ENCODE data around the gene FOXA1.

FOXA1 gene

DNA sequence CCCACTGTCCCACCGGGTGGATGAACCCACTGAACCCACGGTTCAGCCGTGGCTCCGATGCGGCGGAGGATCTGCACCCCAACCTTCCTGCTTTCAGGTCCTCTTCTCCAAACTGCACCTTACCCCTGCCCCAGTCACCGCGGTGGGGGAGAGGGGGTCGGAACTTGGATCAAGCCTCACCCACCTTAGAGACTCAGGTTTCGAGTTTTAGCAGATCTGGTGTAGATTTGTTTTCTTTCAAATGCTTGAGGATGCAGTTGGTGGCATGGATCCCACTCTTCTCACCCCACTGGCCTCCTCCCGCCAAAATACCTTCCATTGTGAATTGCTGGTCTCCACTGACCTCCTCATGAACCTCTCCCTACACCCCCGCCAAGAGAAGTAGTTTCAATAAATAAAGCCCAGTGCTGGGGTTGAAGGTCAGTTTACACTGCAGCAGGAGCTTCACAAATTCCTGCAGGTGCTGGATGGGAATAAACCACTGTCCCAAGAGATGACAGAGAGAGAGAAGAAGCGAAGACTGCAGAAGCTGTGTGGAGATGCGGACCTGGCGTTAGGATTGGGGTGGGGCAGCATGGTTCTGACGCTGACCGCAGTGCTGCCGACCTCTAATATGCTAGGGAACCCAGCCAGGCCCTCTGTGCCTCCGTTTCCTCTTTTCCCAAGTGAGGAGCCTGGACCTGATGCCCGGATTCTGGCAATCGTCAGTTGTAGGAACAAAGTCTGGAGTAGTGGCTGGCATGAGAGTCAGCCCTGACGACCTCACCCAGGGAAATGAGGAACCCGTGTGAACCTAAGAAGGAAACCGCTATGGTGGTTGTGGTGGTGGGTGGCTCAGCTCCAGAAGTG is 7.8 kb upstream of the FOXA1 start:
- DNase-seq (ENCODE audit: insufficient read length, low spot score) (no peak), FAIRE-seq (no peak)

DNA sequence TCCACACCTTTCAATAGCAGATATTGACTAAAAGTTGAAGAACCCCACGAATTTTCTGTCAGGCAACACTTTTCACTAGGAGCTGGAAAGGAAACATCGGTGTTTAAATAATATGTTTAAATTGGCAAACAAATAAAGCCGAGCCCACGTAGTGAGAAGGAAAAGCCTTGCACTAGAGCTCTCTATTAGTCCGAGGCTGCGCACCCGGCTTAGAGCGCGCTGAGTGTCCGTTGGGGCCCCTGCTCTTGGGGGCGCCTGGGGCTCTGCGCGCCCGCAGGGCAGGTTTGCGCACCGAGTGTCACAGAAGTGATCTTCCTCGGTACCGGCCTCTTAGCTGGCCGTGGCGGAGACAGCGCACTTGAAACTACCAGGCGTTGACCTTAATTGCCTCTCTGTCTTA is 6.8 kb upstream of the FOXA1 start:
- DNase-seq (ENCODE audit: insufficient read length, low spot score) = no peak
- FAIRE-seq = no peak

DNA sequence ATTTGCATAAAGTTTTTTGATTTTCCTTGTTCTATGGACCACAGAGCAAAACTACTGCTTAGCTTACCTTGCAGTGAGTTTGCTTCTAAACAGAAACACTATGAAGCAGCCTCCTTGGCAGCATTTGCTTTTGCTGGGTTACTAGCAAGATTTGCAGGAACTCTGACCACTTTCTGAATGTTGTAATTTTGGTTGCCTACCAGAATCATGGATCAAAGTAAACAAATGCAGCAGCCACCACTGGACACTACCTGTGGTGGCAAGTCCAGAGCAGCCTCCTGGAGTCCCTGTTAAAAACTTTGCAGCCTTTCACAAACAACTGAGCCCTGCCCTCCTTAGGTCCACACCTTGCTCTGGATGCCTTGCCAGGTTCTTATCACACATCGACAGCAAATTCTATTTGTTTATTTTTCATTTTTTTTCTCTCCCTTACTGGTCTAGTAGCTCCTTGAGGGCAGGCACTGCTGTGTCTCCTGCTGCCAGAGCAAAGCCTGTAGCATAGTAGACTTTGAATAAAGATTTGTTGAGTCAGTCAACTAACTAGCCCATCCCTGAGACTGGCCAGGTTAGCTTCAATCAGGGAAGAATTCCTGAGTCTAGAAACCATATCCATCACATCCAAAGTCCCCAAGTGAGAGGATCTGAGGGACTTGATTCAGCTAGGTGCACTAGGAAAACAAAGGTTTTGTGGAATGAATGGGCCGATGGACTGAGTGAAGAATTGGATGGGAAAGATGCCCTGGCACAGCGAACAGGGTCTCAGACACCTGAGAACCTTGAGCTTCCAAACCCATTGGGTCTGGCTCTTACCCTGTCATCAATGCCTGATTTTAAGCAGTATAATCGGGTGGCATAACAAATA is 6.1 kb upstream of the FOXA1 start:
- FAIRE-seq (no peak), DNase-seq (ENCODE audit: insufficient read length, low spot score) (no peak)

DNA sequence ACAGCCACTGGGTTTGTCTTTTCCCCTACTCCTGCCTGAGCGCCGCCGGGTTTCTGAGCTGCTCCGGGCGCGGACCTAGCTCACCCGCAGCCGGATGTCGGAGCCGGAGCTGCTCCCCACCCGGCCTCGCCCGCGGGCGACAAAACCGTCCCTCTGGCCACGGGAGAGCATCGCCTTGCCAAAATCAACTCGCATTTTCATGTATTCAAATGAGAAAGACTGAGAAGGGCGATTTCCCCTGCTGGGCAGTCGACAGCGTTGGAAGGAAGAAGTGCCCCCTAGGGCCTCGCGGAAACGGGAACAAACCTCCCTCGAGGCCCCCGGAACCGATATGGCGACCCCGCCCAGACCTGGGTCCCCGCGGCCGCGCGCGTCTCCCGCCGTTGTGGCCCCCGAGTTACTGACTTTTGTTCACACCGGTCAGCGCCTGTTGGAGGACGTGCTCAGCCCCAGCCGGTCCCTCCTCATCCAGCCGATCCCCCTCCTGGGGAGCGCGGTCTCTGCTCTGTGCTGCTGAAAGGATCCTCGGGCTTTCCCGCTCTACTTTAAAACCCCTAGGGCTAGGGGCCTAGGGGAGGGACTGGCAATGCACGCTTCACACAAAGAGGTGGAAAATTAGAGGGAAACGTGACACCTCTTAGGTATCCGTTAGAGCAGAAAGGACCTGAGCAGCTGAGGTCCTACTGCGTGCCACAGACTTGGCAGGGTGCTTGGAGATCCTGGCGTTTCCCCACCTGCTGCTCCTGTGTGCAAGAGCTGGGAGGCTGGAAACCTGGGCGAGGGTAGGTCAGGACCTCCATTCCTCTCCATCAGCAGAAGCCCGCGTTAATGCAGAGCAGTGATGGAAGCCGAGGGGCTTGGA is 4.7 kb upstream of the FOXA1 start:
- DNase-seq (ENCODE audit: insufficient read length, low spot score) (no peak), FAIRE-seq (no peak)

- DNase-seq (ENCODE audit: insufficient read length, low spot score) (no peak), FAIRE-seq (no peak)
Observed at GRCh38 chr14:37598747-37599506, 3.9 kb upstream of the FOXA1 start.

DNA sequence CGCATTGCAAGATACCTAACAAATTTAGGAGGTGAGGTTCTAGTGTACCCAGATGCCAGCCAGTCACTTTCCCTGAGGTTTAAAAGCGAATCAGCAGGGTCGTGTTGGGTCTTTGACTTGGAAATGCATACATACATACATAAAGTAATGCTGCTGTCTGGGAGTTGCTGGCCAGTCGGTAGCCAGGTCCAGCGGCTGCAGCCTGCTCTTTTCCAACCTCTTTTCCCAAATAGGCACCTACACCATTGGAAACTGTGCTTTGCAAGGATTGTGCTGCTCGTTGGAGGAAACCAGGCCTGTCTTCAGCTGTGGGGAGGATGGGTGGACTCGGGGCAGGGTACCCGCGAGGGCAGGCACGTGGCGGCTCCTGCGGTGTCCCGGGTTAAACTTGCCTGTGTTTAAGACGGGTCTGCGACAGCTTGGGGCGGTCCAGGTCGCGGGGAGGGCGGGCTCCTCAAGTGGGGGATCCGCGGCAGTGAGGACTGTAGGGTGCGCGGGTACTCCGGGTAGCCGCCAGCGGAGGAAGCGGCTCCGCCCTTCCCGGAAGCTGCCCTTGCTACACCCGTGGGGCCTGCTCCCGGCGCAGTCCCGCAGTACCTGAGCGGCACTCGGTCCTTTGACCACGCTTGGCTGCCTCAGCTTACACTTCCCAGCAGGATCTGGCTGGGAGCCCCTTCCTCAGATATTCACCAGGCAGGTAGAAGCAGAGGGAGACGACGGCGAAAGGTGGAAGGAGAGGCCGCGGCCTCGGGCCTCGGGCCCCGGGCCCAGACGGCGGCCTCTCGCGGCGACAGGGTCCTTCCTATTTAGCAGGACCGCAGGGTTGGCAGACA is 3.1 kb upstream of the FOXA1 start:
- no peak for FAIRE-seq
- no peak for DNase-seq (ENCODE audit: insufficient read length, low spot score)

DNA sequence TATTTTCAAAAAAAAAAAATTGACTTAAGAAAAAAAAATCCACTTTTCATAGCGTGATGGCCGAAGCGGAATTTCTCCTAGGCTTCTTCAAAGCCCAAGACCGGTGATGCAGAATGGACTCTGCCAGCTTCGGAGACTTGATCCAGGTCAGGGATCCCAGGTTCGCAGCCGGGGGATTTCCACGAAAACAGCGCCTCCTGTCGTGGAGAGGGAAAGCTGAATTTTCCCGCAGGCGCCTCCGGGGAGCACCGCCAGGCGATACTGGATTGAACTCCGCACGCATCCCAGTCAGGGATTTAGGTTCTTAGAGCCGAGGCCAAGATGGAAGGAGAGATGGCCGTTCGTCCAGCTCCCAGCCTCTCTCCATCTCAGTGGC is 2.5 kb upstream of the FOXA1 start:
- DNase-seq (ENCODE audit: insufficient read length, low spot score) (no peak), FAIRE-seq (no peak)

DNA sequence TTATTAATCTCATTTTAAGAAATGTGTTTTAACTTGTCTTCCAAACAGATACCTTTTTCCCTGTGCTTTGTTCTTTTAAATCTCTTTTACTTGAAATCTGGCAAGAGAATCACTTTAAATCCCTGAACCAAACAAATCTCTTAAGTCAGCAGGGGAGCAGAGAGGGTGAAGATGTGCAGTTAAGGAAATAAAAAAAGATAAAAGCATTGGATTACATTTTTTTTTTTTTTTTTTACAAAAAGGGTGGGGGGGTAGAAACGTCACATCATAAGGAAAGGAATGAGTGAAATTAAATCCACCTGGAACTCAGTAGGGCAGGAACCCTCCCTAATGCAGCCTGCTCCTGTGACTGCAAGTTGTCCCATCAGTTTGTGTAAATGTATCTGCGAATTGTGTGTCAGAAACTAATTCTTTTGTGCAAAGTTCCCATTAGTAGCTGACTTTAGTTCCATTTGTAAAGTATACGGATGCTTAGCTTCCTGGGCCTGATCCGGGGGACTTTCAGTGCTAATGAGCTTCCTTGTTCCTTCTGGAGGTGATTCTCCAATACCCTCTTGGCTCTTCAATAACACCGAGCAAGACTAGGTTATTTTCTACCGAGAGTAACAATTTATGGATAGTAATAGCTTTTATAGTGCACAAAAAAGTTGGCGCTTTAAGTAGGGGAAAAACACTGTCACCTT is 1.9 kb upstream of the FOXA1 start:
- FAIRE-seq (no peak), DNase-seq (ENCODE audit: insufficient read length, low spot score) (no peak)

DNA sequence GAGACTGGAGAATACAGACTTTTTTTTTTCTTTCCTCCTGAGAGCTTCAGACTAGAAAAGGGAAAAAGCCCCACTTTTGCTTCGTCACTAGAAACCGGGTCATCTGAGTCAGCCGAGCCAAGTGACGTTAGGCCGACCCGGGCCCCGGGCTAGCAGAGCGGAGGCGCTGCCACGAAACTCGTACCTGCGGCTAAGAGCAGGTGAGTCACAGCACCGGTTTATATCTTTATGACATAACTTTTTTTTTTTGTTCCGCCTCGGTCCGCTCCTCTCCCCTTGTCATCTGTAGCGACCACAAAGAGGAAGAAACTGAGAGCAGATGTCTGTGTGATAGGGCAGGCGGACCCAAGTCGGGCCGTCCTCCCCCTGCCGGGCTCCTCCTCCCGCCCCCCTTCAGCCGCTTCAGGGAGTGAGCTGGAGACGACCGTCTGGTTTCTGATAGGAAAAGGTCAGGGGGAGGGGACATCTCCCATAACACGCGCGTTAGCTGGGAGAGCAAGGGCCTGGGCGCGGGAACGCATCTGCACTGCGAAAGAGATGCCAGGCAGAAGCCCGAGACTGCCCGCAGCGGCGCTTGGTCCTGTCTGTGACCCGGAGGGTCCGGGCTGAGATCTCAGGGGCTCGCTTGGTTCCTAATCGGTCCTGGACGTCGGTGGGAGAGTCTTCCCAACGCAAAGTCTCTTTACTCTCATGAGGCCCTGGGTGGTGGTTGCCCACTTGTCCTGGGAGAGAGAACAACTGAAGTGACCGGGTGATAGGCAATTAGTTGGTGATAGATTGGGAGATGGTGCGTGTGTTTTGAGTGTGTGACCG is 966 bp upstream of the FOXA1 start:
- DNase-seq (ENCODE audit: insufficient read length, low spot score) = no peak
- no peak for FAIRE-seq

- DNase-seq (ENCODE audit: insufficient read length, low spot score) = no peak
- no peak for FAIRE-seq
Observed at GRCh38 chr14:37594238-37594970, 645 bp downstream of the FOXA1 start.

DNA sequence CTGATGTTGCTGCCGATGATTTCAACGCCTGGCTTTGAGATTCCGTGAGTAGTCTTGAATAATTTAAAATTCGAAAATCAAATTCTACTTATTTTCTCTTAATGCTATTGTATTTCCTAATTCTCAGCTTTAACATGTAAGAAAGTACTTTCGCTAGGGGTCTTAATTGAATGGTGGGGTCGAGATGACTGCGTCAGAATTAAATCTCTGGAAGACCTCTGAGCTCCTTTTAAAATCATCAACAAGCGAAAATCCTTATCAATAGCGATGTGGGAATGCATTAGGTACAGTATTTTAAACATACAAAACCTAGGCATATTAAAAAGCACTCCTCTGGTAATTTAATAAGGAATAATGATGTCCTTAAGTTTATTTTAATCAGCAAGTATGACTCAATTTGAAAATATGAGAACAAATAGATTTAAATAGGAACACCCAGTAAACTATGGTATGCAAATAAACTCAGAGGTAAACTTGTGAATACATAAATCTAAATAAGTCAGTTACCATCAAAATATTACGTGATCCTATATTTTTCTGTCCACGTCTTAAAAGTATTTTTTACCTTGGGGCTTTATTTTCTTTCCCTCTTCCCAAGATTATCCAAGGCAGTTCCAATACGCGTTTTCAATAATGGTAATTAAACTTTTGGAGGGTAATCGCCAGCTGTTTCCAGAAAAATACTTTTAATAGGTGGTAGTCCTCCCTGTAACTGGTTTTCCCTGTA is 1.4 kb downstream of the FOXA1 start:
- DNase-seq (ENCODE audit: insufficient read length, low spot score) = no peak
- no peak for FAIRE-seq

DNA sequence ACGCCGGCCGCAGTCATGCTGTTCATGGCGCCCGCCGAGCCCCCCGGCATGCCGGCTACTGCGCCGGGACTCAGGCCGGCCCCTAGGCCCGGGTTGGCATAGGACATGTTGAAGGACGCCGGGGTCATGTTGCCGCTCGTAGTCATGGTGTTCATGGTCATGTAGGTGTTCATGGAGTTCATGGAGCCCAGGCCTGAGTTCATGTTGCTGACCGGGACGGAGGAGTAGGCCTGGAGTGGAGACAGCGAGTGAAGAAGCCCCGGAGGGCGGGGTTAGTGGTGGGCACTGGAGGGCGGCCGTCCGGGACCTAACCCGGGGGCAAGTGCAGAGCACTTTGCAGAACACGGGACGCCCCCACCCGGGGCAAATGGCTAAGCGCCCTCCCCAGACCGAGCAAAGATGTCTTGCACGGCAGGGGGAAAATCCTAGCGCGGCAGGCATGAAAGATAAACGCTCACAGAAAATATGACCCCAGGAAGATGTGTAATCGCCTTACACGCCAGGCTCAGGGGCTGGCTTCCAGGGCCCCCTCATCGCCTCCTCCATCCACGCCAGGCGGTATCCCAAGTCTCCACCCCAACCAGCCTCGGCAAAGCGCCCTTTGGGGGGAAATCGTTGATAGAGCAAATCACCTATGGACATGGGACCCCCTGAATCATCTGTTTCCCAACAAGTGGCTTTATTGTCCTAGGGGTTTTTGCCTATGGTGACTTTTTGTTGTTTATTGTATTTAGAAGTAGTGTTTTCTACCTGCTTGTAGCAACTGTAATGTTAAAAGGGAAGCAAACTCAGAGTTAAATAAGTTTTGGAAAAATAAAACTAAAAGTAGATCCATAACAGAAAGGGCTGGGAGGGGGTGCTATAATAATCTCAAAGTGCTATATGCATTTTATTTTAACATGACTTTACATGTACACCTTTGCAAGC is 2.3 kb downstream of the FOXA1 start:
- no peak for FAIRE-seq
- no peak for DNase-seq (ENCODE audit: insufficient read length, low spot score)

- FAIRE-seq (no peak), DNase-seq (ENCODE audit: insufficient read length, low spot score) (no peak)
Observed at GRCh38 chr14:37591941-37592481, 3.0 kb downstream of the FOXA1 start.

GRCh38 chr14:37591311-37591940 is 3.6 kb downstream of the FOXA1 start:
- FAIRE-seq = no peak
- DNase-seq (ENCODE audit: insufficient read length, low spot score) = no peak
